Fibroblast of lung (primary cell): ENCODE measurements around the gene ANO6.

ENCODE experiments used
- CTCF ChIP-seq, 2 donors: IDR thresholded peaks in 1 of 2; conservative IDR thresholded peaks in 1 of 2; 1 replicate in 1 of 2; 2 replicates in 1 of 2; pipeline ENCODE4 v1.5.1; 2011 to 2012; ENCODE audit warnings: low read length in 2 of 2, control low read depth in 1 of 2, inconsistent platforms in 1 of 2, low read depth in 1 of 2, mild to moderate bottlenecking in 1 of 2
- EZH2 ChIP-seq: IDR thresholded peaks from 2 replicates; pipeline ENCODE4 v1.5.1; 2012; ENCODE audit warnings: low read length, control low read depth, mild to moderate bottlenecking; ENCODE audit errors: missing control alignments

GRCh38 chr12:45416126-45416525, 200.2 kb downstream of the ANO6 start:
- TF ChIP-seq CTCF (conservative IDR thresholded peaks at IDR 0.05 in 1 of 2, IDR thresholded peaks at IDR 0.05 in 1 of 2; ENCODE audit: low read depth in 1 of 2, low read length in 2 of 2) (no peak), EZH2 (no peak)
